Subcutaneous abdominal adipose tissue (tissue), 5 donors: ENCODE measurements around the gene ANKH.

Source experiments
- H3K27ac ChIP-seq: one replicate; pipeline ENCODE4 v1.7.0; 2013; ENCODE audit warnings: low read depth, mild to moderate bottlenecking, inconsistent platforms, low read length, moderate library complexity
- H3K27me3 ChIP-seq, 5 donors: one replicate each; pipeline ENCODE4 v1.7.0; 2013; ENCODE audit warnings: low read length in 5 of 5, inconsistent platforms in 1 of 5; ENCODE audit not compliant: control insufficient read depth in 5 of 5, insufficient read depth in 4 of 5
- H3K36me3 ChIP-seq, 5 donors: one replicate each; pipeline ENCODE4 v1.7.0; 2013; ENCODE audit warnings: low read length in 5 of 5; ENCODE audit not compliant: control insufficient read depth in 5 of 5, insufficient read depth in 5 of 5
- H3K4me1 ChIP-seq, 5 donors: one replicate each; pipeline ENCODE4 v1.7.0; 2013; ENCODE audit warnings: low read length in 5 of 5, mild to moderate bottlenecking in 3 of 5, moderate library complexity in 1 of 5; ENCODE audit not compliant: control insufficient read depth in 5 of 5, insufficient read depth in 5 of 5
- H3K4me3 ChIP-seq, 5 donors: one replicate each; pipeline ENCODE4 v1.7.0; 2013; ENCODE audit warnings: low read length in 5 of 5, low read depth in 1 of 5
- H3K9ac ChIP-seq, 5 donors: one replicate each; pipeline ENCODE4 v1.7.0; 2013; ENCODE audit warnings: low read length in 5 of 5, mild to moderate bottlenecking in 4 of 5, moderate library complexity in 3 of 5
- H3K9me3 ChIP-seq, 5 donors: one replicate each; pipeline ENCODE4 v1.7.0; 2013; ENCODE audit warnings: low read length in 5 of 5; ENCODE audit not compliant: control insufficient read depth in 5 of 5
- donor health status: healthy.
- donor health status: healthy.
- donor health status: healthy.
- donor health status: healthy.
- donor health status: healthy.

The ANKH gene

DNA sequence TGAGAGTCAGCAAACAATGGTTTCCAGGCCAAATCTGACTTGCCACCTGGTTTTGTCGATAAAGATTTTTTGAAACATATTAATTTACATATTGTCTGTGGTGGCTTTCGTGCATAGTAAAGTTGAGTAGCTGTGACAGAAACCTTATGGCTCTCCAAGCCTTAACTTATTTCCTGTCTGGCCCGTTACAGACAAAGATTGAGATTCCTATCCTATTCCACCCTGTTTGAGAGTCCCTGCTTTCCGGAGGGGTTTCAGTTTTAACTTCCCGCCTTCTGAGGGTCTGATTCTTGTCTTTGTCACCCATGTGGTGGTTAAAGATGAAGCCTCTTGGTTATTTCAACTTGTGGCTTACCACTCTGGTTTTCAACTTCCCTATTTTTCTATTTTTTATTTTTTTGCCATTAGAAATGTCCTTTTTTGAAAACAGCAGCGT lies 195.7 kb downstream of the ANKH start:
- peaks cover 3 to 46% (median 32%) of the 10 kb centered on the region in 5 donors for H3K4me1 ChIP-seq
- no peaks in the 10 kb centered on the region for H3K9me3 ChIP-seq
- H3K27me3 ChIP-seq, result no peaks in the 10 kb centered on the region
- no peak overlapping the region for H3K9ac ChIP-seq
- H3K4me3 ChIP-seq, result peak overlapping the region in 1 of 5 donors; percentile 13
- H3K36me3 ChIP-seq, result peaks cover 0 to 22% (median 19%) of the 10 kb centered on the region in 5 donors
- no peak overlapping the region for H3K27ac ChIP-seq

DNA sequence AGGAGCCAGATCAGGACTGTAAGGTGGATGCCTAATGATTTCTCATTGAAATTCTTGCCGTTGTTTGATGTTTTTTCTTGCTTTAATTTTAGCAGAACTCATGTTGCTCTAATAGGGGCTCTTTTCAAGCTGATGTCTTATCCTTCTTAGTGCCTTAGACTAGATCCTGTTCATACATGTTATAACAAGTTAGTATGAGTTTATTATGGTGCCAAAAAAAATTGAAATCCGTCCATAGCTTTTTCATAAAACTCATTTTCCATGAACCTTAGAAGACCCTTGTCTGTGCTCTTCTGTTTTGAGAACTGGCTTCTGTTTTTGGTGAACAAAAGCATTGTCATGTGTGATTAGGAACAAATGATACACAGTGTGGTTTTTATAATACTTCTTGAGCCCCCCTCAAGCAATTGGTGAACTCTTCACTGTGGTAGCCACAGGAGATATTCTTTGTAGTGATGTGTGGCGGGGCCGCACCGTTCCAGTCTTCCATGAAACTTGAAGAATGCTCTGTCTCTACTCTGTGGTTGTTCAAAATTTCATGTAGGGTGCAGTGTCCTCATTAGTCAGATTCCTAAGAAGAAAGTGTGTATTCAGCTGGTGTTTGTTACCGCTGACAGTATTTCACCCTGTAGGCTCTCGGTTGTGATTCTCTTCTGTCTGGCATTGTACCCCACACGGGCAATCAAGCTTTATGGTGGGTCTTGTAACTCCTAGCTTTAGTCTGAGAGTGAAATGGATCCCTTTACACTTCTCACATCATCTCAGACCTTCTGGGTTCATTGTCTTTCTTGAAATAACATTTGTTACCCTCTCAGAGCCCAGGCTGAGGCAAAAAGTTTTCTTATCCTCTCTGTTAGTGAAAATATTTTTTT lies 196.4 kb downstream of the ANKH start:
- Histone ChIP-seq H3K36me3 (peaks cover 0 to 18% (median 13%) of the 10 kb centered on the region in 5 donors), H3K9ac (no peak overlapping the region), H3K27ac (no peak overlapping the region), H3K9me3 (no peaks in the 10 kb centered on the region), H3K27me3 (no peaks in the 10 kb centered on the region), H3K4me3 (no peak overlapping the region), H3K4me1 (peaks cover 3 to 49% (median 33%) of the 10 kb centered on the region in 5 donors)

DNA sequence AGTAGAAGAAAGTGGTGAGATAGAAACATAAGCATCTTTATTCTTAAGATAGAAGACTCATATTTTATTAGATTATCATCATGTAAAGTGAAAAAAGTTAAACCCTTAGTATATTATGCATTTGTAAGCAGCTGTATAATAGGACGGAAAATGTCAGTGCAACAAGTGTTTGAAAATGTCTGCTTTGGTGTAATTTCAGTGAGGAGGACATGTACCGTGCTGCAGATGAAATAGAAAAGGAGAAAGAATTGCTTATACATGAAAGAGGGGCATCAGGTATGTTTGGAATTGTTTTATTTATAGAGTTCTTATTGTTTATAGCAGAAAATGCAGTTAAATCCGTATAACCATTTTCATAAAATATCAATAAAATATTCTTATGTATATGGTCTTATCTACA lies 198.1 kb downstream of the ANKH start:
- H3K27me3 ChIP-seq, result no peaks in the 10 kb centered on the region
- H3K4me1 ChIP-seq, result peaks cover 3 to 40% (median 27%) of the 10 kb centered on the region in 5 donors

DNA sequence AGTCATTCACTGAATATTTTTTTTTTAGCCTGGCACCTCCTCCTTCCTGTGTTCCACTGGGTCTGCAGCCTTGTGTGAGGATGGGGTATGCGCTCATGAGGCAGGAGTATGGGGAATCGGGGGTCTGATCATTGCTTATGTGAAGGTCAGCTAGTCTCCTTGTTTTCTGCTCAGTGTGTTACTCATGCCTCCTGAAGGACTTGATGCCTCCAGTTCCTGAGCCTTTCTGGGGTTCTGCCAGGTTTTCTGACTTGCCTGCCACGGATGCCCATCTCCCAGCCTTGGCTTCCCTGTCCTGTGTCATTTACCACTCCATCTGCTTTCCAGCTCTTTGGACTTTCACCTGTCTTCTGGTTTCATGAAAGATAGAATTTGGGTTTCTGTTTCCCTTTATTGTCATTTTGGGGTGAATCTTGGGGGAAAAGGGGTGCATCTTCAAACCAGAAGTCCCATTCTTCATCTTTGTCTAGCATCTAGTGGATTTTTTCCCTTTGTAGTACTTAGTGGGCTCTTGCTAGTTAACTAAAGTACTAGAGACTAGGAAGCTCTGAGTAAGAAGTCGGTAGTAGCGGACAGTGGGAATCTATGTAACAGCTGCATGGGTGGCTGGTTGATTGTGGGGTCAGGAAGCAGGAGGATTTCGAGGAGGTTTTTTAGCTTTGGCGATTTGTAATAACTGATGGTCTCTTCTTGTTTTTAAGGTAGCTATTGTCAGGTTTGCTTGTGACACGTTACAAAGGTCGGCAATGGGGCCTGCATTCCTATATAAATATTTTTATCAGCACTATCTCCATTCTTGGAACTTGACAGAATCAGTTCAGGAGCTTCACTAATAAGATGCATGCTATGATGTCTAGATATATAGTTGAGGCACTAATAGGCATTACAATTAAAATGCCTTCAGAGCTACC lies 198.8 kb downstream of the ANKH start:
- Histone ChIP-seq H3K4me3 (no peak overlapping the region), H3K27me3 (no peaks in the 10 kb centered on the region), H3K4me1 (peaks cover 3 to 43% (median 29%) of the 10 kb centered on the region in 5 donors), H3K36me3 (peaks cover 0 to 9% (median 8%) of the 10 kb centered on the region in 5 donors), H3K27ac (no peak overlapping the region), H3K9me3 (no peaks in the 10 kb centered on the region), H3K9ac (no peak overlapping the region)

More for the DNA sequence above, 198.1 kb downstream of the ANKH start:
- Histone ChIP-seq H3K9me3 (no peaks in the 10 kb centered on the region), H3K27ac (no peak overlapping the region), H3K36me3 (peaks cover 0 to 11% (median 8%) of the 10 kb centered on the region in 5 donors), H3K9ac (no peak overlapping the region), H3K4me3 (no peak overlapping the region)

DNA sequence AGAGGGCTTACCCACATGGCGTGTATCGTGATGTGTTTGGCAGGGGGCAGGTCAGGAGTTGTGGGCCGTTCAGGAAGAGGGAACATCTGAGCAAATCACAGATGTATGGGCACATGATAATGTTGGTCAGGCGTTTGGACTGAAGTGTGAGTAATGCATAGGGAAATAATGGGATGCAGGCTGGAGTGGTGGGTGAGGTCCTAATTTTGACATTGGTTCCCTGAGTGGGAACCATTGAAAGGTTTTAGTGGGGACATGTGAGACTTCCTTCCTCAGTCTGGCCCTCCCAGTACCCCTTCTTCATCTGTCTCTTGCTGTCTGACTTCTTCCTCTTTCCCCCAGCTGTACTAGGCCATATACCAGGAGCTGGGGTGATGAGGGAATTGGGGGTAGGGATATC lies 199.5 kb downstream of the ANKH start:
- no peak overlapping the region for H3K9ac ChIP-seq
- H3K4me1 ChIP-seq, result peaks cover 3 to 49% (median 31%) of the 10 kb centered on the region in 5 donors
- no peak overlapping the region for H3K27ac ChIP-seq
- peaks cover 0 to 9% (median 8%) of the 10 kb centered on the region in 5 donors for H3K36me3 ChIP-seq
- no peaks in the 10 kb centered on the region for H3K9me3 ChIP-seq
- H3K4me3 ChIP-seq, result no peak overlapping the region
- H3K27me3 ChIP-seq, result no peaks in the 10 kb centered on the region

DNA sequence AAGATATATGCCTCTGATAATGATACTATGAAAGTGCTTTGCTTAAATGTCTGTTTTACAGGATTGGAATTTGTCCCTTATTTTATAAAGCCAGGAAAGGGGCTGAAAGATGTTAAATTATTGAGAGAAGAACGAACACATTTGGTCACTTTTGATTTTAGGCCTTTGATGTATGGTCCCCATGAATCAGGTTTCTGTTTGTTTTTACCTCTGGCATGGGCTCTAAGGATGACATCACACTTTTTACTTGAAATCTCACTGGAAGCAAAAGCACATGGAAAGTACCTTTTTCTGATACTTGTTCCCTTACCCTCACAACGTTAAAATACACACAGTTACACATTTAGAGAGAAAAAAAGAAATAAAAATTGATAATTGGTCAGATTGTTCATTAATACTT lies 200.2 kb downstream of the ANKH start:
- Histone ChIP-seq H3K36me3 (peaks cover 0 to 8% (median 6%) of the 10 kb centered on the region in 5 donors), H3K9ac (no peak overlapping the region), H3K4me1 (peaks cover 4 to 53% (median 35%) of the 10 kb centered on the region in 5 donors), H3K4me3 (no peak overlapping the region), H3K27me3 (no peaks in the 10 kb centered on the region), H3K27ac (no peak overlapping the region), H3K9me3 (no peaks in the 10 kb centered on the region)

DNA sequence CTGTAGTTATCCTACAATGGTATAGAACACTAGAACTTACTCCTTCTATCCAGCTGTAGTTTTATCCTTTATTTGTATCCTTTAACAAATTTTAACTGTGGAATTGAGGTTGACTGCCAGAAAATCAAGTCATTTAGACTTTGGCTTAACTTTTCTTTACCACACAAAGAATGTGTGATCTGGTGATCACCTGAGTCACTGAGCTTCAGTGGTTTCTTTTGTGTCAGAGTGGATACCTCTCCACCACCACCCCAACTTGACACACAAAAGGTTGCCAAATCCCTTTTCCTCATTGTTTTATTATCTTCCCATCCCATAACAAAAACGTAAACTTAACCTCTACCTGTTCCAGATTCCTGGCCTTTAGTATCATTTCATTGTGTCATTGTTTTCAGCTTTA lies 201.6 kb downstream of the ANKH start:
- H3K27ac ChIP-seq, result no peak overlapping the region
- H3K9ac ChIP-seq, result no peak overlapping the region
- peaks cover 0 to 8% (median 3%) of the 10 kb centered on the region in 5 donors for H3K36me3 ChIP-seq
- H3K9me3 ChIP-seq, result no peaks in the 10 kb centered on the region
- no peaks in the 10 kb centered on the region for H3K27me3 ChIP-seq
- H3K4me1 ChIP-seq, result peaks cover 3 to 57% (median 42%) of the 10 kb centered on the region in 5 donors
- H3K4me3 ChIP-seq, result no peak overlapping the region

DNA sequence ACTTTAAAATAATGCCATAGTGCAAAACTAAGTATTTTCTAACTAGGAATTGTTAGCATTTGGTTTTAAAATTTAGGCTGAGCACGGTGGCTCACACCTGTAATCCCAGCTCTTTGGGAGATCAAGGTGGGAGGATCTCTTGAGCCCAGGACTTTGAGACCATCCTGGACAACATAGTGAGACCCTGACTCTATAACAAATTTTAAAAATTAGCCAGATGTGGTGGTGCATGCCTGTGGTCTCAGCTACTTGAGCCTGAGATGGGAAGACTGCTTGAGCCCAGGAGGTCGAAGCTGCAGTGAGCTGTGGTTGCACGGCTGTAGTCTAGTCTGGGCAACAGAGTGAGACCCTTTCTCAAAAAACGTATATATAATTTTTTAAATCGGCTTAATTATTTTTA lies 202.2 kb downstream of the ANKH start:
- H3K36me3 ChIP-seq, result peaks cover 0 to 8% (median 3%) of the 10 kb centered on the region in 5 donors
- H3K4me3 ChIP-seq, result no peak overlapping the region
- H3K9ac ChIP-seq, result no peak overlapping the region
- peaks cover 3 to 58% (median 42%) of the 10 kb centered on the region in 5 donors for H3K4me1 ChIP-seq
- no peaks in the 10 kb centered on the region for H3K9me3 ChIP-seq
- no peaks in the 10 kb centered on the region for H3K27me3 ChIP-seq
- H3K27ac ChIP-seq, result no peak overlapping the region

DNA sequence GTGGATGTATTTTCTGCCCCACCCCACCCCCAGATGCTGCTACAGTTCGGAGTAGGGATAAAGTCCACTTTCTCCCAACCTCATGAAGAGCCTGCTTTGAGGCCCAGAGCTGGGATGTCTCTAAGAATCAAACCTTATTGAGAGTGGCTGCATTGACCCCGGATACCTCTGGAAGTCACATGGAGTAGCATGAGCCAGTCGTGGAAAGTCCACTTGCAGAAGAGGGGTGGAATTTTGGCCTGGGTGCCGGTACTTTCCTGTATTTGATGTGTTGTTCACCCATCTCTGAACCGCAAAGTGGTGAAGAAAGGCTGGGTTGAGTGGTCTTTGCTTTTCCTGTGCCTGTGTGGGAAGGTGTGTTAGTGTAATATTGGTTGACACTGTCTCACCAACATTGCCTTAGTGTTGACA lies 203.4 kb downstream of the ANKH start:
- Histone ChIP-seq H3K9ac (peak overlapping the region in 1 of 5 donors; percentile 47), H3K36me3 (peaks cover 0 to 3% (median 0%) of the 10 kb centered on the region in 5 donors), H3K9me3 (no peaks in the 10 kb centered on the region), H3K4me1 (peaks cover 5 to 69% (median 49%) of the 10 kb centered on the region in 5 donors), H3K27ac (no peak overlapping the region), H3K27me3 (no peaks in the 10 kb centered on the region), H3K4me3 (no peak overlapping the region)
